Psoas muscle (tissue), 8 donors: ENCODE measurements around the gene CCDC9. TPM values are rescaled to one million over a fixed set of nuclear protein-coding genes. Genes with fewer than 3 reads are reported as not detected.

ENCODE experiments used
- ATAC-seq, 4 donors: fragments of 200-7000 bp; cut with Tn5 transposase; one replicate each; pipeline ENCODE4 v1.9.1; 2020; ENCODE audit warnings: moderate library complexity in 3 of 4, mild to moderate bottlenecking in 2 of 4
- DNase-seq, 2 donors: peaks; one replicate each; pipeline ENCODE4 v3.0.0-alpha.2; 2020
- H3K27ac ChIP-seq: fragments of 200-600 bp; one replicate; pipeline ENCODE4 v1.8.0; 2022
- H3K27me3 ChIP-seq, 3 donors: fragments of 200-600 bp in 1 of 3; one replicate each; pipeline versions ENCODE4 v1.6.1 to v1.8.0; 2013 to 2022; ENCODE audit warnings: low read length in 2 of 3, mild to moderate bottlenecking in 2 of 3, moderate library complexity in 1 of 3; ENCODE audit not compliant: insufficient read depth in 3 of 3
- H3K36me3 ChIP-seq, 2 donors: fragments of 200-600 bp in 1 of 2; one replicate each; pipeline versions ENCODE4 v1.6.1 to v1.8.0; 2013 to 2022; ENCODE audit warnings: low read depth in 1 of 2, mild to moderate bottlenecking in 1 of 2, moderate library complexity in 1 of 2; ENCODE audit not compliant: insufficient read depth in 1 of 2
- H3K4me1 ChIP-seq: fragments of 200-600 bp; one replicate; pipeline ENCODE4 v1.8.0; 2022
- H3K4me3 ChIP-seq: fragments of 200-600 bp; one replicate; pipeline ENCODE4 v1.8.0; 2022; ENCODE audit warnings: mild to moderate bottlenecking
- H3K9me3 ChIP-seq: fragments of 200-600 bp; one replicate; pipeline ENCODE4 v1.8.0; 2022
- CTCF ChIP-seq: fragments of 200-600 bp; IDR thresholded peaks from one replicate; pipeline ENCODE4 v1.8.0; 2022; ENCODE audit warnings: antibody characterized with exemption
- WGBS, 3 donors: extraction: QIAGEN DNeasy Blood & Tissue Kit; methylation state at CpG; one replicate each; pipeline versions ENCODE4 v1.1.6 to v1.1.7; 2013; 5-methylcytosine and 5-hydroxymethylcytosine counted together
- intact Hi-C, 2 donors: fragments of 100-400 bp; cut with DNase I; formaldehyde crosslinking; loops; one replicate each; pipeline versions ENCODE4 v1.11.0 to v1.14.2; 2022
- polyA plus RNA-seq, 3 donors: library from polyadenylated mRNA; stranded (reverse); fragments of 200-250 nt; gene quantifications; one replicate each; pipeline ENCODE4 v1.2.3, GENCODE V29; 2013
- total RNA-seq, 4 donors: library from RNA; stranded (reverse); fragmentation: NEBNext Ultra II Directional in 2 of 4; extraction: Animal tissue kit (Norgen Biotek cat#: 25700) in 2 of 4; gene quantifications; one replicate each; pipeline versions ENCODE4 v1.2.1 to v1.2.4, GENCODE V29; 2021 to 2023
- donor health status: healthy with polysubstance abuse.
- donor health status: DM: no; HTN: no; CAD: no; lungs with moderate emphysema.
- donor health status: Bipolar disorder and iron deficiency.
- donor health status: healthy.
- donor health status: DM: yes; HTN: yes; CAD: no.
- donor health status: DM: no; HTN: no; CAD: no.
- donor health status: DM: no; HTN: no; CAD: no.
- donor health status: DM: yes; HTN: yes; CAD: no.

The CCDC9 gene
- total and polyA plus RNA-seq, 7 donors = 16.9 to 28.5 (median 24.0) TPM

- H3K36me3 ChIP-seq = no peaks in the 10 kb centered on the region
- no peak for TF ChIP-seq CTCF
- intact Hi-C loops = loop anchor here in 1 of 2 donors (10.0 kb wide), 1 partner anchor 226 kb away; the partner anchor contains the start of gene NPAS1
Measured at GRCh38 chr19:47240556-47240955, 15.8 kb upstream of the CCDC9 start.

GRCh38 chr19:47240996-47241918 is 15.1 kb upstream of the CCDC9 start:
- H3K27me3 ChIP-seq = peaks cover 0 to 30% (median 10%) of the 10 kb centered on the region in 3 donors
- intact Hi-C loops = loop anchor here in 1 of 2 donors (10.0 kb wide), 1 partner anchor 226 kb away; the partner anchor contains the start of gene NPAS1
- H3K9me3 ChIP-seq = no peaks in the 10 kb centered on the region
- H3K27ac ChIP-seq = no peak overlapping the region
- peak overlapping the region; percentile 39 for H3K4me3 ChIP-seq
- H3K36me3 ChIP-seq = no peaks in the 10 kb centered on the region
- ATAC-seq = peak; percentile 34 to 56 (median 45)
- peaks cover 20% of the 10 kb centered on the region for H3K4me1 ChIP-seq
- peak; percentile 69 to 74 for DNase-seq
- 9 to 16% (median 13%) methylated on average over 17 to 27 of the region's 27 CpGs for WGBS, 3 donors
- no peak for TF ChIP-seq CTCF

More at GRCh38 chr19:47240556-47240955, 15.8 kb upstream of the CCDC9 start:
- 47 to 50% (median 48%) methylated on average over 6 of the region's 6 CpGs for whole genome bisulfite sequencing, 3 donors
- Histone ChIP-seq H3K4me1 (peaks cover 20% of the 10 kb centered on the region), H3K9me3 (no peaks in the 10 kb centered on the region), H3K27me3 (peaks cover 0 to 30% (median 10%) of the 10 kb centered on the region in 3 donors), H3K4me3 (peak overlapping the region; percentile 39), H3K27ac (no peak overlapping the region)
- DNase-seq = peak in 1 of 2 donors; percentile 59
- ATAC-seq = no peak

- no peak overlapping the region for H3K4me3 ChIP-seq
- 77 to 86% (median 85%) methylated on average over 7 of the region's 7 CpGs for WGBS, 3 donors
Measured at GRCh38 chr19:47241919-47242577, 14.3 kb upstream of the CCDC9 start.

GRCh38 chr19:47243364-47243775 is 13.0 kb upstream of the CCDC9 start:
- H3K27ac ChIP-seq = no peak overlapping the region
- DNase-seq = no peak
- H3K4me1 ChIP-seq = peaks cover 20% of the 10 kb centered on the region
- ATAC-seq = no peak
- peak overlapping the region; percentile 52 for H3K4me3 ChIP-seq
- TF ChIP-seq CTCF = no peak
- 16 to 27% (median 22%) methylated on average over 5 to 9 of the region's 9 CpGs for WGBS, 3 donors
- H3K27me3 ChIP-seq = peaks cover 0 to 30% (median 10%) of the 10 kb centered on the region in 3 donors
- intact Hi-C loops = loop anchor here in 1 of 2 donors (1.0 to 10.0 kb wide), 3 partner anchors 11 to 229 kb away; partner anchors contain the start of gene NPAS1
- H3K36me3 ChIP-seq = no peaks in the 10 kb centered on the region
- no peaks in the 10 kb centered on the region for H3K9me3 ChIP-seq

More at GRCh38 chr19:47241919-47242577, 14.3 kb upstream of the CCDC9 start:
- no peaks in the 10 kb centered on the region for H3K36me3 ChIP-seq
- no peak overlapping the region for H3K27ac ChIP-seq
- intact Hi-C loops = loop anchor here in 1 of 2 donors (10.0 kb wide), 1 partner anchor 227 kb away; the partner anchor contains the start of gene NPAS1
- TF ChIP-seq CTCF = no peak
- DNase-seq (no peak), ATAC-seq (no peak)
- no peaks in the 10 kb centered on the region for H3K9me3 ChIP-seq
- H3K4me1 ChIP-seq = peaks cover 20% of the 10 kb centered on the region
- H3K27me3 ChIP-seq = peaks cover 0 to 30% (median 10%) of the 10 kb centered on the region in 3 donors
